T-cell (primary cell): Measurements from ENCODE around the gene MTR. TPM values are rescaled to one million over a fixed set of nuclear protein-coding genes. Genes with fewer than 3 reads are reported as not detected.

Experiments used
- total RNA-seq, 35 experiments: library from RNA in 6 of 35; stranded (reverse) in 6 of 35; fragments of 120-200 nt in 1 of 35; gene quantifications; one replicate each; pipeline versions ENCODE4 v1.2.1 to v1.2.4 and lab custom pipeline; 2013 to 2026

MTR gene
- total RNA-seq, 5 donors from 2014 or later (not counting 1 experiment from before 2014, with no cell fraction given), result 49.8 to 61.5 (median 56.1) TPM

Other genes with a start within 250 kb of the MTR start
- gene HEATR1, start 190.8 kb upstream of the MTR start, total RNA-seq, result 10 to 100 TPM; 42.3 to 49.8 (median 46.9) TPM
- under 1 TPM in 1 of 5 donors, not detected in 4; 0.26 TPM for gene ACTN2, start 108.8 kb upstream of the MTR start, total RNA-seq
- gene MT1HL1, start 209.1 kb downstream of the MTR start, total RNA-seq, result not detected
- gene RYR2, start 246.9 kb downstream of the MTR start, total RNA-seq, result under 1 TPM in 4 of 5 donors, not detected in 1; 0.07 to 0.33 (median 0.18) TPM